ENCODE measurements around the gene GRIK3.

The GRIK3 gene

GRCh38 chr1:36934061-36934460 is 100.3 kb downstream of the GRIK3 start:
- DNase-seq: no peak
- Histone ChIP-seq H3K36me3 (ENCODE audit: control insufficient read depth in 4 of 4, insufficient read depth in 4 of 4, low read length in 3 of 4) (no peaks in the 10 kb centered on the region), H3K4me1 (ENCODE audit: control extremely low read depth in 1 of 4, control insufficient read depth in 4 of 4, insufficient read depth in 4 of 4, low read length in 3 of 4) (no peaks in the 10 kb centered on the region), H3K9me3 (ENCODE audit: control extremely low read depth in 1 of 5, control insufficient read depth in 4 of 5, insufficient read depth in 2 of 5, low read depth in 1 of 5, low read length in 4 of 5) (no peaks in the 10 kb centered on the region), H3K27me3 (replicated peaks in 2 of 5; ENCODE audit: control insufficient read depth in 4 of 5, insufficient read depth in 5 of 5, low read length in 4 of 5) (peaks cover 0 to 51% (median 3%) of the 10 kb centered on the region in 5 experiments), H3K27ac (ENCODE audit: insufficient read depth in 1 of 2, low read depth in 1 of 2, low read length in 2 of 2, poor library complexity in 1 of 2, severe bottlenecking in 2 of 2) (no peak overlapping the region), H3K4me3 (ENCODE audit: control insufficient read depth in 1 of 7, extremely low read depth in 1 of 7, insufficient read depth in 4 of 7, low read depth in 2 of 7, low read length in 6 of 7) (no peak overlapping the region)
- 100% methylated on average over 1 of the region's 2 CpGs for WGBS (ENCODE audit: insufficient coverage)
- ChIA-PET CTCF (no interaction called here), POLR2A (no interaction called here)

- ChIA-PET POLR2A (no interaction called here), CTCF (no interaction called here)
- DNase-seq: no peak
- Histone ChIP-seq H3K27me3 (replicated peaks in 2 of 5; ENCODE audit: control insufficient read depth in 4 of 5, insufficient read depth in 5 of 5, low read length in 4 of 5) (peaks cover 0 to 23% (median 0%) of the 10 kb centered on the region in 5 experiments), H3K4me1 (ENCODE audit: control extremely low read depth in 1 of 4, control insufficient read depth in 4 of 4, insufficient read depth in 4 of 4, low read length in 3 of 4) (no peaks in the 10 kb centered on the region), H3K9me3 (ENCODE audit: control extremely low read depth in 1 of 5, control insufficient read depth in 4 of 5, insufficient read depth in 2 of 5, low read depth in 1 of 5, low read length in 4 of 5) (no peaks in the 10 kb centered on the region), H3K4me3 (ENCODE audit: control insufficient read depth in 1 of 7, extremely low read depth in 1 of 7, insufficient read depth in 4 of 7, low read depth in 2 of 7, low read length in 6 of 7) (no peak overlapping the region), H3K27ac (ENCODE audit: insufficient read depth in 1 of 2, low read depth in 1 of 2, low read length in 2 of 2, poor library complexity in 1 of 2, severe bottlenecking in 2 of 2) (no peak overlapping the region), H3K36me3 (ENCODE audit: control insufficient read depth in 4 of 4, insufficient read depth in 4 of 4, low read length in 3 of 4) (no peaks in the 10 kb centered on the region)
- WGBS (ENCODE audit: insufficient coverage): 78% methylated on average over 6 of the region's 8 CpGs
Measured at GRCh38 chr1:36927826-36928225, 106.5 kb downstream of the GRIK3 start.

- no peak for DNase-seq
- POLR2A ChIA-PET: no interaction called here
- 89% methylated on average over 7 of the region's 7 CpGs for WGBS (ENCODE audit: insufficient coverage)
Measured at GRCh38 chr1:36925251-36925650, 109.1 kb downstream of the GRIK3 start.

GRCh38 chr1:36924282-36924811 is 110.0 kb downstream of the GRIK3 start:
- CTCF ChIA-PET: no interaction called here
- Histone ChIP-seq H3K27me3 (replicated peaks in 2 of 5; ENCODE audit: control insufficient read depth in 4 of 5, insufficient read depth in 5 of 5, low read length in 4 of 5) (peaks cover 0 to 21% (median 0%) of the 10 kb centered on the region in 5 experiments), H3K4me1 (ENCODE audit: control extremely low read depth in 1 of 4, control insufficient read depth in 4 of 4, insufficient read depth in 4 of 4, low read length in 3 of 4) (no peaks in the 10 kb centered on the region), H3K27ac (ENCODE audit: insufficient read depth in 1 of 2, low read depth in 1 of 2, low read length in 2 of 2, poor library complexity in 1 of 2, severe bottlenecking in 2 of 2) (no peak overlapping the region), H3K36me3 (ENCODE audit: control insufficient read depth in 4 of 4, insufficient read depth in 4 of 4, low read length in 3 of 4) (no peaks in the 10 kb centered on the region), H3K4me3 (ENCODE audit: control insufficient read depth in 1 of 7, extremely low read depth in 1 of 7, insufficient read depth in 4 of 7, low read depth in 2 of 7, low read length in 6 of 7) (no peak overlapping the region), H3K9me3 (ENCODE audit: control extremely low read depth in 1 of 5, control insufficient read depth in 4 of 5, insufficient read depth in 2 of 5, low read depth in 1 of 5, low read length in 4 of 5) (no peaks in the 10 kb centered on the region)
- POLR2A ChIA-PET: no interaction called here
- WGBS (ENCODE audit: insufficient coverage): 12% methylated on average over 9 of the region's 14 CpGs
- peak; percentile 42 to 72 (median 66) for DNase-seq

More at GRCh38 chr1:36925251-36925650, 109.1 kb downstream of the GRIK3 start:
- Histone ChIP-seq H3K36me3 (ENCODE audit: control insufficient read depth in 4 of 4, insufficient read depth in 4 of 4, low read length in 3 of 4) (no peaks in the 10 kb centered on the region), H3K27ac (ENCODE audit: insufficient read depth in 1 of 2, low read depth in 1 of 2, low read length in 2 of 2, poor library complexity in 1 of 2, severe bottlenecking in 2 of 2) (no peak overlapping the region), H3K9me3 (ENCODE audit: control extremely low read depth in 1 of 5, control insufficient read depth in 4 of 5, insufficient read depth in 2 of 5, low read depth in 1 of 5, low read length in 4 of 5) (no peaks in the 10 kb centered on the region), H3K4me3 (ENCODE audit: control insufficient read depth in 1 of 7, extremely low read depth in 1 of 7, insufficient read depth in 4 of 7, low read depth in 2 of 7, low read length in 6 of 7) (no peak overlapping the region), H3K27me3 (replicated peaks in 2 of 5; ENCODE audit: control insufficient read depth in 4 of 5, insufficient read depth in 5 of 5, low read length in 4 of 5) (peaks cover 0 to 21% (median 0%) of the 10 kb centered on the region in 5 experiments), H3K4me1 (ENCODE audit: control extremely low read depth in 1 of 4, control insufficient read depth in 4 of 4, insufficient read depth in 4 of 4, low read length in 3 of 4) (no peaks in the 10 kb centered on the region)
- CTCF ChIA-PET: no interaction called here

GRCh38 chr1:36922593-36923426 is 111.5 kb downstream of the GRIK3 start:
- ChIA-PET CTCF (no interaction called here), POLR2A (no interaction called here)
- Histone ChIP-seq H3K36me3 (ENCODE audit: control insufficient read depth in 4 of 4, insufficient read depth in 4 of 4, low read length in 3 of 4) (no peaks in the 10 kb centered on the region), H3K27me3 (replicated peaks in 2 of 5; ENCODE audit: control insufficient read depth in 4 of 5, insufficient read depth in 5 of 5, low read length in 4 of 5) (peaks cover 0 to 20% (median 0%) of the 10 kb centered on the region in 5 experiments), H3K4me1 (ENCODE audit: control extremely low read depth in 1 of 4, control insufficient read depth in 4 of 4, insufficient read depth in 4 of 4, low read length in 3 of 4) (no peaks in the 10 kb centered on the region), H3K9me3 (ENCODE audit: control extremely low read depth in 1 of 5, control insufficient read depth in 4 of 5, insufficient read depth in 2 of 5, low read depth in 1 of 5, low read length in 4 of 5) (no peaks in the 10 kb centered on the region), H3K4me3 (ENCODE audit: control insufficient read depth in 1 of 7, extremely low read depth in 1 of 7, insufficient read depth in 4 of 7, low read depth in 2 of 7, low read length in 6 of 7) (no peak overlapping the region), H3K27ac (ENCODE audit: insufficient read depth in 1 of 2, low read depth in 1 of 2, low read length in 2 of 2, poor library complexity in 1 of 2, severe bottlenecking in 2 of 2) (no peak overlapping the region)
- 39% methylated on average over 8 of the region's 11 CpGs for WGBS (ENCODE audit: insufficient coverage)
- DNase-seq: no peak

- WGBS (ENCODE audit: insufficient coverage): 77% methylated on average over 5 of the region's 5 CpGs
- Histone ChIP-seq H3K27me3 (replicated peaks in 2 of 5; ENCODE audit: control insufficient read depth in 4 of 5, insufficient read depth in 5 of 5, low read length in 4 of 5) (peaks cover 0 to 21% (median 0%) of the 10 kb centered on the region in 5 experiments), H3K4me1 (ENCODE audit: control extremely low read depth in 1 of 4, control insufficient read depth in 4 of 4, insufficient read depth in 4 of 4, low read length in 3 of 4) (no peaks in the 10 kb centered on the region), H3K36me3 (ENCODE audit: control insufficient read depth in 4 of 4, insufficient read depth in 4 of 4, low read length in 3 of 4) (no peaks in the 10 kb centered on the region), H3K27ac (ENCODE audit: insufficient read depth in 1 of 2, low read depth in 1 of 2, low read length in 2 of 2, poor library complexity in 1 of 2, severe bottlenecking in 2 of 2) (no peak overlapping the region), H3K9me3 (ENCODE audit: control extremely low read depth in 1 of 5, control insufficient read depth in 4 of 5, insufficient read depth in 2 of 5, low read depth in 1 of 5, low read length in 4 of 5) (no peaks in the 10 kb centered on the region), H3K4me3 (ENCODE audit: control insufficient read depth in 1 of 7, extremely low read depth in 1 of 7, insufficient read depth in 4 of 7, low read depth in 2 of 7, low read length in 6 of 7) (no peak overlapping the region)
- POLR2A ChIA-PET: no interaction called here
- DNase-seq: no peak
- CTCF ChIA-PET: no interaction called here
Measured at GRCh38 chr1:36922071-36922470, 112.2 kb downstream of the GRIK3 start.

GRCh38 chr1:36920801-36921405 is 113.4 kb downstream of the GRIK3 start:
- no peak for DNase-seq
- ChIA-PET CTCF (no interaction called here), POLR2A (no interaction called here)
- Histone ChIP-seq H3K36me3 (ENCODE audit: control insufficient read depth in 4 of 4, insufficient read depth in 4 of 4, low read length in 3 of 4) (no peaks in the 10 kb centered on the region), H3K9me3 (ENCODE audit: control extremely low read depth in 1 of 5, control insufficient read depth in 4 of 5, insufficient read depth in 2 of 5, low read depth in 1 of 5, low read length in 4 of 5) (peaks cover 0 to under 1% (median 0%) of the 10 kb centered on the region in 5 experiments), H3K27ac (ENCODE audit: insufficient read depth in 1 of 2, low read depth in 1 of 2, low read length in 2 of 2, poor library complexity in 1 of 2, severe bottlenecking in 2 of 2) (no peak overlapping the region), H3K27me3 (replicated peaks in 2 of 5; ENCODE audit: control insufficient read depth in 4 of 5, insufficient read depth in 5 of 5, low read length in 4 of 5) (peaks cover 0 to 21% (median 0%) of the 10 kb centered on the region in 5 experiments), H3K4me3 (ENCODE audit: control insufficient read depth in 1 of 7, extremely low read depth in 1 of 7, insufficient read depth in 4 of 7, low read depth in 2 of 7, low read length in 6 of 7) (no peak overlapping the region), H3K4me1 (ENCODE audit: control extremely low read depth in 1 of 4, control insufficient read depth in 4 of 4, insufficient read depth in 4 of 4, low read length in 3 of 4) (no peaks in the 10 kb centered on the region)
- WGBS (ENCODE audit: insufficient coverage): 77% methylated on average over 2 of the region's 6 CpGs

Measured in common myeloid progenitor, CD34-positive (primary cell).